Colonic mucosa (tissue), 4 donors: ENCODE data around the gene GATAD2B. TPM values are rescaled to one million over a fixed set of nuclear protein-coding genes. Genes with fewer than 3 reads are reported as not detected.

Source experiments
- DNase-seq: peaks from one replicate; pipeline ENCODE4 v3.0.0-alpha.2; 2020
- H3K27ac ChIP-seq: fragments of 200-600 bp; one replicate; pipeline ENCODE4 v1.8.0; 2021
- H3K27me3 ChIP-seq: fragments of 200-600 bp; one replicate; pipeline ENCODE4 v1.8.0; 2021
- H3K36me3 ChIP-seq: fragments of 200-600 bp; one replicate; pipeline ENCODE4 v1.8.0; 2021
- H3K4me1 ChIP-seq: fragments of 200-600 bp; one replicate; pipeline ENCODE4 v1.8.0; 2021; ENCODE audit warnings: mild to moderate bottlenecking
- H3K4me3 ChIP-seq: fragments of 200-600 bp; one replicate; pipeline ENCODE4 v1.8.0; 2021
- H3K9ac ChIP-seq, 2 donors: one replicate each; pipeline ENCODE4 v1.7.0; 2013; ENCODE audit warnings: control low read depth in 2 of 2, low read depth in 2 of 2, low read length in 2 of 2
- H3K9me3 ChIP-seq: fragments of 200-600 bp; one replicate; pipeline ENCODE4 v1.8.0; 2021
- CTCF ChIP-seq: fragments of 200-600 bp; IDR thresholded peaks from one replicate; pipeline ENCODE4 v1.8.0; 2022; ENCODE audit warnings: antibody characterized with exemption, mild to moderate bottlenecking
- intact Hi-C: fragments of 100-400 bp; cut with DNase I; formaldehyde crosslinking; loops from one replicate; pipeline ENCODE4 v1.14.1; 2022
- total RNA-seq, 2 donors: library from RNA; stranded (reverse); fragmentation: NEBNext Ultra II Directional in 1 of 2; extraction: Animal tissue kit (Norgen Biotek cat#: 25700) in 1 of 2; gene quantifications; one replicate each; pipeline ENCODE4 v1.2.1, GENCODE V29; 2021
- donor health status: healthy.
- donor health status: DM: no; HTN: no; CAD: no.
- donor health status: DM: no; HTN: no; CAD: no.

Gene GATAD2B
- total RNA-seq, 2 donors from 2014 or later, result 32.5 to 36.5 TPM

- no peak for DNase-seq
- no peak for TF ChIP-seq CTCF
- H3K9ac ChIP-seq, result no peak overlapping the region
- H3K36me3 ChIP-seq, result peaks cover 14% of the 10 kb centered on the region
- no peak overlapping the region for H3K27ac ChIP-seq
- intact Hi-C loops, result no loop called here
- no peaks in the 10 kb centered on the region for H3K27me3 ChIP-seq
- H3K9me3 ChIP-seq, result no peaks in the 10 kb centered on the region
- no peak overlapping the region for H3K4me3 ChIP-seq
- H3K4me1 ChIP-seq, result no peaks in the 10 kb centered on the region
Measured at GRCh38 chr1:153938996-153939395, 16.2 kb upstream of the GATAD2B start.

GRCh38 chr1:153937331-153937730 is 14.6 kb upstream of the GATAD2B start:
- no peak overlapping the region for H3K4me3 ChIP-seq
- TF ChIP-seq CTCF, result no peak
- intact Hi-C loops, result no loop called here
- DNase-seq, result no peak
- no peaks in the 10 kb centered on the region for H3K27me3 ChIP-seq
- no peaks in the 10 kb centered on the region for H3K9me3 ChIP-seq
- peaks cover 14% of the 10 kb centered on the region for H3K36me3 ChIP-seq
- H3K4me1 ChIP-seq, result no peaks in the 10 kb centered on the region
- no peak overlapping the region for H3K9ac ChIP-seq
- H3K27ac ChIP-seq, result no peak overlapping the region

GRCh38 chr1:153936011-153936802 is 13.4 kb upstream of the GATAD2B start:
- DNase-seq, result no peak
- Histone ChIP-seq H3K36me3 (peaks cover 14% of the 10 kb centered on the region), H3K4me3 (no peak overlapping the region), H3K9me3 (no peaks in the 10 kb centered on the region), H3K27me3 (no peaks in the 10 kb centered on the region), H3K27ac (no peak overlapping the region), H3K4me1 (no peaks in the 10 kb centered on the region), H3K9ac (no peak overlapping the region)
- intact Hi-C loops, result no loop called here
- no peak for TF ChIP-seq CTCF

- no peak for DNase-seq
- no peak for TF ChIP-seq CTCF
Measured at GRCh38 chr1:153934746-153935145, 12.0 kb upstream of the GATAD2B start.

GRCh38 chr1:153933955-153934354 is 11.2 kb upstream of the GATAD2B start:
- H3K27me3 ChIP-seq, result no peaks in the 10 kb centered on the region
- H3K36me3 ChIP-seq, result peaks cover 14% of the 10 kb centered on the region
- no peak for DNase-seq
- TF ChIP-seq CTCF, result no peak
- intact Hi-C loops, result no loop called here
- H3K9ac ChIP-seq, result no peak overlapping the region
- no peak overlapping the region for H3K27ac ChIP-seq
- no peaks in the 10 kb centered on the region for H3K4me1 ChIP-seq
- no peaks in the 10 kb centered on the region for H3K9me3 ChIP-seq
- H3K4me3 ChIP-seq, result no peak overlapping the region

More at GRCh38 chr1:153934746-153935145, 12.0 kb upstream of the GATAD2B start:
- Histone ChIP-seq H3K4me3 (no peak overlapping the region), H3K4me1 (no peaks in the 10 kb centered on the region), H3K9ac (no peak overlapping the region), H3K36me3 (peaks cover 14% of the 10 kb centered on the region), H3K27ac (no peak overlapping the region), H3K9me3 (no peaks in the 10 kb centered on the region), H3K27me3 (no peaks in the 10 kb centered on the region)
- intact Hi-C loops, result no loop called here
